Activated CD4-positive, alpha-beta memory T cell treated with anti-CD3 and anti-CD28 coated beads for 36 hours (primary cell): Measurements from ENCODE around the gene CGB7. TPM values are rescaled to one million over a fixed set of nuclear protein-coding genes. Genes with fewer than 3 reads are reported as not detected.
"Not testable (repeated sequence)": the region's sequence is repeated elsewhere in the genome, so short reads cannot be mapped to it uniquely, and the experiment has no call there.

Experiments used
- CTCF ChIA-PET: fragments of 350-600 bp; sonication (Branson Sonifier 250); formaldehyde crosslinking; loops from one replicate; lab custom pipeline; 2021; ENCODE audit warnings: antibody characterized with exemption, inconsistent platforms; lab: Charles Lee
- POLR2A ChIA-PET: fragments of 350-600 bp; sonication (Branson Sonifier 250); formaldehyde crosslinking; loops from one replicate; lab custom pipeline; 2021; ENCODE audit warnings: antibody characterized with exemption; lab: Charles Lee
- DNase-seq: peaks from one replicate; pipeline ENCODE4 v3.0.0-alpha.2; 2020
- H3K27ac Mint-ChIP-seq: one replicate; pipeline ENCODE4 v1.8.0; 2021; ENCODE audit warnings: mixed read lengths
- H3K27me3 Mint-ChIP-seq: one replicate; pipeline ENCODE4 v1.8.0; 2021; ENCODE audit warnings: mixed read lengths
- H3K36me3 Mint-ChIP-seq: one replicate; pipeline ENCODE4 v1.8.0; 2021; ENCODE audit warnings: mixed read lengths
- H3K4me1 Mint-ChIP-seq: one replicate; pipeline ENCODE4 v1.8.0; 2021; ENCODE audit warnings: low read depth, mixed read lengths
- H3K4me3 Mint-ChIP-seq: one replicate; pipeline ENCODE4 v1.8.0; 2021; ENCODE audit warnings: mild to moderate bottlenecking, mixed read lengths
- H3K9me3 Mint-ChIP-seq: one replicate; pipeline ENCODE4 v1.8.0; 2021; ENCODE audit warnings: mixed read lengths
- intact Hi-C: fragments of 100-400 bp; cut with micrococcal nuclease; formaldehyde crosslinking; loops from one replicate; pipeline ENCODE4 v1.15.1; 2023
- total RNA-seq, 2 experiments: library from RNA; stranded (reverse); gene quantifications; one replicate each; pipeline ENCODE4 v1.2.3, GENCODE V29; 2021

The CGB7 gene
- total RNA-seq, 2 experiments from 2014 or later: not detected

GRCh38 chr19:49056101-49056901 is 1.2 kb downstream of the CGB7 start:
- intact Hi-C loops: no loop called here
- peak; percentile 66 for DNase-seq
- no peaks in the 10 kb centered on the region for H3K36me3 Mint-ChIP-seq
- ChIA-PET POLR2A (interaction anchor here (0.6 kb wide), 1 partner anchor 350 kb away, joined by 3 read pairs; no protein-coding TSS in a partner anchor), CTCF (interaction anchor here (0.6 to 2.4 kb wide), 6 partner anchors 41 to 261 kb away, joined by 3 to 11 read pairs (median 4); partner anchors contain the start of gene RUVBL2)
- H3K4me1 Mint-ChIP-seq: peaks cover 21% of the 10 kb centered on the region
- H3K9me3 Mint-ChIP-seq: no peaks in the 10 kb centered on the region
- H3K27me3 Mint-ChIP-seq: peaks cover 24% of the 10 kb centered on the region
- peak overlapping the region; percentile 48 for H3K4me3 Mint-ChIP-seq
- no peak overlapping the region for H3K27ac Mint-ChIP-seq

- H3K27me3 Mint-ChIP-seq, H3K4me3 Mint-ChIP-seq, H3K4me1 Mint-ChIP-seq, H3K9me3 Mint-ChIP-seq, POLR2A ChIA-PET, H3K36me3 Mint-ChIP-seq, DNase-seq, intact Hi-C loops, H3K27ac Mint-ChIP-seq, CTCF ChIA-PET: not testable (repeated sequence)
Measured at GRCh38 chr19:49050376-49051033, 7.0 kb downstream of the CGB7 start.

DNA sequence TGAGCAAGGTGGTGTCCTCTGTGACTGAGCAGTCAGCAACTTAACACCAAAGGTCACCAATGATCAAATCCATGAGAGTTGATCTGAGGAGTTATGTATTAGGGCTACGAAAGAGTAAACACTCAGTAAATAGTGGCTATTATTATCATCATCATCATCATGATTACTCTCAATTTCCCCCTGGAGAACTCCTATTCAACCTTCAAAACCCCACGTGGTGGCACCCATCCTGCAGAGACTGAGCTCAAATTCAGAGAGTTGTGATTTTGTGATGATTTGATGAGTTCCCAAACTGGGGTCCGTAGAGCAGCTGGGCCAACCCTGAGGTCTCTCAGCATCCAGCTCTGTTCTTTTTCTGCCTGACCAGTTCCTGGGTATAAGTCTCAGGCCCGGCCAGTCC is 7.7 kb downstream of the CGB7 start:
- H3K27me3 Mint-ChIP-seq, H3K27ac Mint-ChIP-seq, H3K36me3 Mint-ChIP-seq, POLR2A ChIA-PET, H3K4me1 Mint-ChIP-seq, H3K9me3 Mint-ChIP-seq, DNase-seq, intact Hi-C loops, H3K4me3 Mint-ChIP-seq, CTCF ChIA-PET: not testable (repeated sequence)

GRCh38 chr19:49049011-49049410 is 8.5 kb downstream of the CGB7 start, which contains the start of gene CGB8:
TSS of gene CGB8 (minus strand) at chr19:49049111. CDS start at chr19:49048739, 372 bp downstream.
- H3K27me3 Mint-ChIP-seq, DNase-seq, H3K4me1 Mint-ChIP-seq, H3K27ac Mint-ChIP-seq, H3K4me3 Mint-ChIP-seq, H3K36me3 Mint-ChIP-seq, H3K9me3 Mint-ChIP-seq, POLR2A ChIA-PET, intact Hi-C loops, CTCF ChIA-PET: not testable (repeated sequence)

DNA sequence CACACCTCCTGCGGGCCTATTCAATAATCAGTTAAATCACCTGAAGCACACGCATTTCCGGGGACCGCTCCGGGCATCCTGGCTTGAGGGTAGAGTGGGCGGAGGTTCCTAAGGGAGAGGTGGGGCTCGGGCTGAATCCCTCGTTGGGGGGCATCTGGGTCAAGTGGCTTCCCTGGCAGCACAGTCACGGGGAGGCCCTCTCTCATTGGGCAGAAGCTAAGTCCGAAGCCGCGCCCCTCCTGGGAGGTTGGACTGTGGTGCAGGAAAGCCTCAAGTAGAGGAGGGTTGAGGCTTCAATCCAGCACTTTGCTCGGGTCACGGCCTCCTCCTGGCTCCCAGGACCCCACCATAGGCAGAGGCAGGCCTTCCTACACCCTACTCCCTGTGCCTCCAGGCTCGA is 14.0 kb downstream of the CGB7 start, which contains the start of gene CGB5:
Gene CGB5 (plus strand): TSS at position 301 of the 400 bp plus-strand sequence. CDS start 362 bp downstream, outside the sequence.
- POLR2A ChIA-PET, H3K4me3 Mint-ChIP-seq, H3K27ac Mint-ChIP-seq, H3K36me3 Mint-ChIP-seq, H3K9me3 Mint-ChIP-seq, H3K27me3 Mint-ChIP-seq, intact Hi-C loops, H3K4me1 Mint-ChIP-seq, DNase-seq, CTCF ChIA-PET: not testable (repeated sequence)

DNA sequence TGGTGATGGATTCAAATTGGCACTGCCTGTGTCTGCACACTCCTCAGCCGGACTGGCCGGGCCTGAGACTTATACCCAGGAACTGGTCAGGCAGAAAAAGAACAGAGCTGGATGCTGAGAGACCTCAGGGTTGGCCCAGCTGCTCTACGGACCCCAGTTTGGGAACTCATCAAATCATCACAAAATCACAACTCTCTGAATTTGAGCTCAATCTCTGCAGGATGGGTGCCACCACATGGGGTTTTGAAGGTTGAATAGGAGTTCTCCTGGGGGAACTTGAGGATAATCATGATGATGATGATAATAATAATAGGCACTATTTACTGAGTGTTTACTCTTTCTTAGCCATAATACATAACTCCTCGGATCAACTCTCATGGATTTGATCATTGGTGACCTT is 14.9 kb downstream of the CGB7 start:
- H3K4me3 Mint-ChIP-seq: not testable (repeated sequence)

GRCh38 chr19:49042177-49042576 is 15.4 kb downstream of the CGB7 start:
- DNase-seq: no peak
- Mint-ChIP-seq H3K27me3 (no peaks in the 10 kb centered on the region), H3K36me3 (no peaks in the 10 kb centered on the region), H3K9me3 (no peaks in the 10 kb centered on the region), H3K27ac (no peak overlapping the region), H3K4me3 (no peak overlapping the region), H3K4me1 (no peaks in the 10 kb centered on the region)
- ChIA-PET POLR2A (no interaction called here), CTCF (no interaction called here)
- intact Hi-C loops: no loop called here

More for the DNA sequence above, 14.9 kb downstream of the CGB7 start:
- H3K4me1 Mint-ChIP-seq, H3K9me3 Mint-ChIP-seq, H3K27me3 Mint-ChIP-seq, CTCF ChIA-PET, H3K36me3 Mint-ChIP-seq, intact Hi-C loops, POLR2A ChIA-PET, H3K27ac Mint-ChIP-seq, DNase-seq: not testable (repeated sequence)

GRCh38 chr19:49039736-49040135 is 17.8 kb downstream of the CGB7 start:
- H3K4me3 Mint-ChIP-seq, H3K9me3 Mint-ChIP-seq, H3K4me1 Mint-ChIP-seq, H3K27me3 Mint-ChIP-seq, H3K36me3 Mint-ChIP-seq, DNase-seq, intact Hi-C loops, CTCF ChIA-PET, H3K27ac Mint-ChIP-seq, POLR2A ChIA-PET: not testable (repeated sequence)

GRCh38 chr19:49038557-49039276 is 18.8 kb downstream of the CGB7 start:
- intact Hi-C loops, H3K36me3 Mint-ChIP-seq, H3K9me3 Mint-ChIP-seq, POLR2A ChIA-PET, H3K27me3 Mint-ChIP-seq, H3K27ac Mint-ChIP-seq, CTCF ChIA-PET, H3K4me1 Mint-ChIP-seq, DNase-seq, H3K4me3 Mint-ChIP-seq: not testable (repeated sequence)

DNA sequence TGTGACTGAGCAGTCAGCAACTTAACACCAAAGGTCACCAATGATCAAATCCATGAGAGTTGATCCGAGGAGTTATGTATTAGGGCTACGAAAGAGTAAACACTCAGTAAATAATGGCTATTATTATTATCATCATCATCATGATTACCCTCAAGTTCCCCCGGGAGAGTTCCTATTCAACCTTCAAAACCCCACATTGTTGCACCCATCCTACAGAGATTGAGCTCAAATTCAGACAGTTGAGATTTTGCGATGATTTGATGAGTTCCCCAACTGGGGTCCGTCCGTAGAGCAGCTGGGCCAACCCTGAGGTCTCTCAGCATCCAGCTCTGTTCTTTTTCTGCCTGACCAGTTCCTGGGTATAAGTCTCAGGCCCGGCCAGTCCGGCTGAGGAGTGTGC is 19.4 kb downstream of the CGB7 start:
- CTCF ChIA-PET, H3K27ac Mint-ChIP-seq, H3K4me1 Mint-ChIP-seq, POLR2A ChIA-PET, H3K9me3 Mint-ChIP-seq, intact Hi-C loops, H3K36me3 Mint-ChIP-seq, H3K27me3 Mint-ChIP-seq, H3K4me3 Mint-ChIP-seq, DNase-seq: not testable (repeated sequence)

DNA sequence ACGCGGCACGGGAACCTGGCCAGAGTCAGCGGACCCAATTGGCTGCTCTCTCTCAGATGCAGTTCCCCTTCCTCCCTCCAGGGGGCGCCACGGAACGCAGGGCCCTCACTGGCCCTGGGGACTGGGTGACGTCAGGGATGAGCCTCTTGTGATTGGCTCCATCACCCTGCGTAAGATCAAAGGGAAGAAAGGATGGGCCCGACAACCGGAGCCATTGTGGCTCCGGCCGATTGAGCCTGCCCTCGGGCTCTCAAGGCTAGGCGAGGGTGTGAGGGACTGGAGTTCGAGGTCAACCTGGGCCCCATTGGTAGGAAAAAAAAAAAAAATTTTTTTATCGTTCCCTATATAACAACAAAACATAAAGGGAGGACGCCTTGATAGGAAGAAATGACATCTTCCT is 20.7 kb downstream of the CGB7 start, which contains the start of gene CGB1:
Gene CGB1 (minus strand): TSS at position 81 of the 400 bp plus-strand sequence. CDS start 184 bp downstream, outside the sequence.
- CTCF ChIA-PET, H3K4me3 Mint-ChIP-seq, intact Hi-C loops, H3K27ac Mint-ChIP-seq, POLR2A ChIA-PET, H3K4me1 Mint-ChIP-seq, H3K9me3 Mint-ChIP-seq, H3K36me3 Mint-ChIP-seq, H3K27me3 Mint-ChIP-seq: not testable (repeated sequence)
- DNase-seq: peak; percentile 74
